HG03108 (cell line): ENCODE measurements around the gene CSNK1A1.
A peak's percentile ranks its signal among the peaks of the same experiment; 100 is the strongest.
"Not testable (repeated sequence)": the region's sequence is repeated elsewhere in the genome, so short reads cannot be mapped to it uniquely, and the experiment has no call there.

ENCODE experiments used
- ATAC-seq: cut with Tn5 transposase; IDR thresholded peaks from one replicate; pipeline ENCODE4 v1.9.1; 2021; ENCODE audit warnings: moderate library complexity; ENCODE audit not compliant: unreplicated experiment

Gene CSNK1A1

DNA sequence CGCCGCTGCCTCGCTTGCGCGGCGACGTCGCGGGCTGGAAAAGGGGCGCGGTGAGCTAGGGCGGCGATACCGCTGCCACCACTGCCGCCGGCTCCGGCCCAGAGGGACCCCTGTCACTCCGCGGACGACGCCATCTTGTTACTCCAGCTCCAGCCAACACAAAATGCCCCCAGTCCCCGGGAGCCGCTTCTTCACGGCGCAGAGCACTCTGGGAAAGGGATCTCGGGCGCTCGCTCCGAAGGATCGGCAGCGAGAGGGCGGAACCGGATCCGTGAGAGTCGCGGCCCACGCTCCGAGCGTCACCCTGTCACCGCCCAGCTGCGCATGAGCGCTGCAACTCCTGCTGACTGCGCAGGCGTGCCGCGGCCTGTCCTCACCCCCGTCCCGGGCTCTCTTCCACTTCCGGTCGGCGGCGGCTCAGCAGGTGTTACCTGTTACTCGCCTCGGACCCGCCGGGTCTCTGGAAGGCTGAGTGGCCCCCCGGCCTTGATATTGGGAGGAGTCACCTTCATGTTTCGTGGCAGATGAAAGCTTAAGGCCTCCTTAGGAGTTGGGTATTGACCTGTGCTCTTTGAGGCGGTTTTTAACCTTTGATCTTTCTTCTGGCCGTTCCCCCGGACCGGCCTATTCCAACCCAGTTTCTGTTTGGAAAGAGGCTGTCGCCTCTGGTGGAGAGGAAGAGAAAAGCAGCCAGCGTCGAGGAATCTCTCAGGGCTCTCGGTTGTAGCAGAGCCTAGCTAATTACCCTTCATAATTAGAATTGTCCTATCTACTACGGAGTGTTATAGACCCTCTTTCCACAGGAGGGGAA lies at the start of gene CSNK1A1:
Gene CSNK1A1, minus strand, starts transcription at position 213 of the 811 bp plus-strand sequence. CDS start 475 bp downstream, outside the sequence.
- peak; percentile 91 for ATAC-seq

DNA sequence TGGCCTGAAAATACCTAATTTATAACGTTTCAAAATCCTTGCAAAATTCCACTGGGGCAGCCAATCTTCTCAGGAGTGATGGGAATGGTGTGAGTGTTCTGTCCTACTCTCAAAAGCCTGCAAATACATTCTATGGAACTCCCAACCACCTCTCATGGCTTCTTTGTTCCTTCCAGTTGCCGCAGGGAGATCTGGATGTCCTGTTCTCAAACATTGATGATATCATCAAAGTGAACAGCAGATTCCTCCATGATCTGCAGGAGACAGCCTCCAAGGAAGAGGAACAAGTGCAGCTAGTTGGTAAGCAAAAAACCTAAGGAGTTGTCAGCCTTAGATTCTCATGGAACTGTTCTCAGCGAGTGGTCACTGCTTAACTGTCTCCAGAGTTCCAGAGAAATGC lies 49.7 kb upstream of the CSNK1A1 start:
- ATAC-seq: no peak

DNA sequence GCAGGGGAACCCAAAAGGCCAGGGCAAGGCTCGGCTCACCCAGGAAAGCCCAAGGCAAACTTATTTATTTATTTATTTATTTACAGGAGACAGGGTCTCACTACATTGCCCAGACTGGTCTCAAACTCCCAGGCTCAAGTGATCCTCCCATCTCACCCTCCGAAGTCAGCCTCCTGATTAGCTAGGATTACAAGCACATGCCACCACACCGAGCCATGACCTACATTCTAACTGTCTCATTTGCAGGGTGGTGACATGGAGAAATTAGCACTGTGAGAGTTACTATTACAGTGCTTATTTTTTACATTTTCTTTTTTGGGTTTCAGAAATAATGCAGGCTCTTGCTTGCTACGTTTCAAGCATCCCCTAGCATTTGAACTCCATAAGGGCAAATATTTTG lies 48.1 kb upstream of the CSNK1A1 start:
- no peak for ATAC-seq

DNA sequence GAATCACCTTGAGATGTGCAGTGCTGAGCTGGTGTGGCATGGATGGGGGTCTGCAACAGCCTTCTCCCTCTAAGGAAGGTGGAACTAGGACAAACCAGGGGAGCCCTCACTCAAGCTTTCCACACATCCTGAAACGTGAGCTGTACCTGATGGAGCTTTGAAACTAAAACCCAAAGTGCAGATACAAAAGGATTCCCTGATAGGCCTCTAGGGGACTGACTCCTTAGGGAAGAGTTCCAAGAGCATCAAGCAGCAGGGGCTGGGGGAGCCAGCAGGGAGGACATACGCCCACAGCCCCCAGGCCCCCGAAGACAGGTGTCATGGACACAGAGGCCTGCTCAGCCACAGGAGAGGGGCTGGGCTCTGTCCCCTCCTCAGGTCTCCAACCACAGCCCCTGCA lies 47.7 kb upstream of the CSNK1A1 start:
- ATAC-seq: no peak

DNA sequence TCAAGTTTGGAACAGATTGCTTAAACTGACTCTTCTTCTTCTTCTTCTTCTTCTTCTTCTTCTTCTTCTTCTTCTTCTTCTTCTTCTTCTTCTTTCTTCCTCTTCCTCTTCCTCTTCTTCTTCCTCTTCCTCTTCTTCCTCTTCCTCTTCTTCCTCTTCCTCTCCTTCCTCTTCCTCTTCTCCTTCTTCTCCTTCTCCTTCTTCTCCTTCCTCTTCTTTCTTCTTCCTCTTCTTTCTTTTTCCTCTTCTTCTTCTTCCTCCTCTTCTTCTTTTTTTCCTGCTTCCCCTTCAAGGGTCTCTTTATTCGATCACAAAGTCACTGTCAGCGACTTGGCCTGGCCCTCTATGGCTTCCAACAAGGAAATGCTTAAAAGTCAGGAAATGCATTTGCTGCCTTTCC lies 47.0 kb upstream of the CSNK1A1 start:
- not testable (repeated sequence) for ATAC-seq

DNA sequence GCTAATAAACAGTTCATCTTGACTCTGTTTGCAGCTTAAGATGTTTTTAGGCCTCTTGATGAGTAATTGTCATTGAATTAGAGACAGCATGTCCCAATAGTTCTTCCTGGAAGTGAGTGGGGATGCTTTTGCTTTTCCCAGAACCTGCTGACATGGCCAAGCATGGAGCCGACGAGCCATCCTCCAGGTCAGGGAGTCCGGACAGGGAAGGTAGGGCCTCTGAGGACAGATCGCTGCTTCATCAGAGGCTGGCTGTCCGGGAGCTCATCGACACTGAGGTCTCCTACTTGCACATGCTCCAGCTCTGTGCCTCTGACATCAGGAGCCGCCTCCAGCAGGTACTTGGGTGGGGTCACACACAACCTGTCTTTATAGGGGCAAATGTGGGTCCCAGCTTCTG lies 46.4 kb upstream of the CSNK1A1 start:
- no peak for ATAC-seq

DNA sequence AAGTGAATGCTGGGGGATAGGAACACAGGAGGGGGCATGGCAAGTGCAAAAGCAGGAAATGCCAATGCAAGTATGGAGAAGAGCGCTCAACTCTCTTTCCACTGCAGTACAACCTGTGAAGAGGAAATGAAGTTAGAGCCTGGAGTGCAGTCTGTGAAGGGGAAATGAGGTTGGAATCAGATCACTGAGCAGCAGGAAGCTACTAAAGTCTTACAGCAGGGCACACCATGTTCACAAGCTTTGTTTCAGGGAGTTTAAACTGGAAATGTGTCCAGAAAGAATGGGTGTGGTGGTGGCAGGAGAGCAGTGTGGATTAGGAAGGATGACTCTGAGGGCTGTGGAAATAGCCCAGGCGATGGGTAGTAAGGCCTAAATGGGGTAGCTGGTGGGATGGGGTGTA lies 45.5 kb upstream of the CSNK1A1 start:
- no peak for ATAC-seq

DNA sequence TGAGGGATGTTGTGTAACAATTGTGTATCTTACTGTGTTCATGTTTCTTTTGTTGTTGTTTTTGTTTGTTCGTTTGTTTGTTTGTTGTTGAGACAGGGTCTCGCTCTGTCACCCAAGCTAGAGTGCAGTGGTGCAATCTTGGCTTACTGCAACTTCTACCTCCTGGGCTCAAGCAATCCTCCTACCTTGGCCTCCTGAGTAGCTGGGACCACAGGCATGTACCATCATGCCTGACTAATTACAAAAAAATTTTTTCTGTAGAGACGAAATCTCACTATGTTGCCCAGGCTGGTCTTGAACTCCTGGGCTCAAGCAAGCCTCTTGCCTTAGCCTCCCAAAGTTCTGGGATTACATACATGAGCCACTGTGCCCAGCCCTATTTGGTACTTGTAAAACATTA lies 43.9 kb upstream of the CSNK1A1 start:
- not testable (repeated sequence) for ATAC-seq

DNA sequence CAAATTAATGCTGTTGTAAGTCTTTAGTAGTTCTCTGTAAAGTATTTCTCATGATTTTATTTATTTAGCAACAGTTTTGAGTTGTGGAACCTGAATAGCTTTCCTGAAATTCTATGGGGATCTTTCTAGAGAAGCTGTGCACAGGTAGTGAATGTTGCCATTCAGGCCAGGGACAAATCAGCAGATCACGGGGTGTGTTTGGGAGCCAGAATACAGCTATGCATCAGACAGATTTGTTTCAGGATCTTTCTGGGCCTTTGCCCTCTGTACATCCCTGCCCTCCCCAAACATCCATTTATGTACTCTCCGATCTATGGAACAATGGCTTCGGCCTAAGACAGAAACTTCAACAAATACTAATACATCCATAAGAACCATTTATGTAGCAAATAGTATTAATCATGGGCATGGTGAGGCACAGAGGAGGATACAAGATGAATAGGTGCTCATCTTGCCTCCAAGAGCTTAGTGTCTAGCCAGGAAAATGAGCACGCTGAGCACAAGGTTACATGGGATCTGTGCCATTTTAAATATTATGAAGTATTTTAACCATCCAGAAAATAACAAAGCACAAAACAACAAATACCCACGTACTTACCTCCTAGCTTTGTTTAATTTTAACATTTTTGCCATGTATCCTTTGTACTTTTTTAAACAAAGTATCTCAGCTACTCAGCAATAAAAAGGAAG lies 43.1 kb upstream of the CSNK1A1 start:
- no peak for ATAC-seq

DNA sequence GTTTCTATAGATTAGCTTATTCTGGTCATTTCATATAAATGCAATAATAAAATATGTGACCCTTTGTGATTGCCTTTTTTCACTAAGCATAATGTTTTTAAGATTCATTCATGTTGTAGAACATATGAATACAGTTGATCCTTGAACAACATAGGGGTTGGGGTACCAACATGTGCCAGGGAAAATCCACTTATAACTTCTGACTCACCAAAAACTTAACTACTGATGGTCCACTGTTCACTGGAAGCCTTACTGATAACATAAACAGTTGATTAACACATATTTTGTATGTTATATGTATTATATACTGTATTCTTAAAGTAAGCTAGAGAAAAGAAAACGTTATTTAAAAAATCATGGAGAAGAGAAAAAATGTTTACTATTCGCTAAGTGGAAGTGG lies 42.1 kb upstream of the CSNK1A1 start:
- ATAC-seq: no peak

DNA sequence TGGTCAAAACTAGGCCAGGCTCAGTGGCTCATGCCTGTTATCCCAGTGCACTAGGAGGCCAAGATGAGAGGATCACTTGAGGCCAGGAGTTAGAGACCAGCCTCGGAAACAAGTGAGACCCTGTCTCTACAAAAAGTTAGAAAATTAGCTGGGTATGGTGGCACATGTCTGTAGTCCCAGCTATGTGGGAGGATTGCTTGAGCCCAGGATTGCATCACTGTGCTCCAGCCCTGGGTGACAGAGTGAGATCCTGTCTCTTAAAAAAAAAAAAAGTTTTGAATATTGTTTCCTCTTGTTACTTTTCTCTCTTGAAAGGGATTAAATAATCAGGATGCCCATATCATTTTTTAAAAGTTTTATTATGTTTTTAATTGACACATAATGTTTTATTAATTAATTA lies 37.7 kb upstream of the CSNK1A1 start:
- ATAC-seq: no peak

DNA sequence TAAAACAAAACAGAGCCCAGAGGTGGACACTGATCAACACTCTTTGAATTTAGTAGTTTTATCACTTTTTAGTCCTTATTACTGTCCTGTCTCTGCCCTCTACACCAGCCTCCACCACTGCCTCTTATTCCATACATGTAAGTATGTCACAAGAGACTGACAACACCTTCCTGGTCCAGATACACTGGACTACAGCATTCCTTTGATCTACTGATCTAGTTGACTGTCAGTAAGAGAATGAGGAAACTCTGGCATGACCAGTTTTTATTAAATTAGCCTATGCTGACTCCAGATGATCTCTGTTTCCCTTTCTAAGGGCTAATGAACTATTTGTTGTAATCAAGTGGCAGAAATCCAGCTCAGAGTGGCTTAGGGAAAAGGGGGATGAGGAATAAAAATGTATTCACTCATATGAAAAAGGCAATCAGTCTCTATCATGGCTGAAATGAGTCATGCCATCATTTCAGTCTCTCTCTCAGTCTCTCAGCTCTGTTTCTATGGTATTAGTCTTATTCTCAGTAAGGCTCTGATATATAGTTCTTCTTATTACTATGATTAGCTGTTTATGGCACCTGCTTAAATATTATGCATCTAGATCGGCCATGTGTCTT lies 35.6 kb upstream of the CSNK1A1 start:
- ATAC-seq: no peak

DNA sequence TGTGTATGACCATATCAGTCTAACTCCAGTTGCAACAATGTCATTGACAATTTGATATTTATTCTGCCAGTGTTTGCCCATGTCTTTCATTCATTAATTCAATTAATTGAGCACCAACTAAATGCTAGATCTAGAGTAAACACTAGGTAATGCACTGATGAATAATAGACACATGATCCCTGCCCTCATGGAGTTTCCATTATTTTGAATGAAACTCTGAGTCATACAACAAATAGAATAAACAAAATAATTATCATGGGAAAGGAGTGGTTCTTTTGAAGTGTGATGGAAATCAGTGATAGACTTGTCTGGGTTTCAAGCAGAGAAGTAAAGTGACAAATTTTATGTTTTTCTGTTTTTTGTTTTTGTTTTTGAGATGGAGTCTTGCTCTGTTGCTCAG lies 34.7 kb upstream of the CSNK1A1 start:
- ATAC-seq: no peak

DNA sequence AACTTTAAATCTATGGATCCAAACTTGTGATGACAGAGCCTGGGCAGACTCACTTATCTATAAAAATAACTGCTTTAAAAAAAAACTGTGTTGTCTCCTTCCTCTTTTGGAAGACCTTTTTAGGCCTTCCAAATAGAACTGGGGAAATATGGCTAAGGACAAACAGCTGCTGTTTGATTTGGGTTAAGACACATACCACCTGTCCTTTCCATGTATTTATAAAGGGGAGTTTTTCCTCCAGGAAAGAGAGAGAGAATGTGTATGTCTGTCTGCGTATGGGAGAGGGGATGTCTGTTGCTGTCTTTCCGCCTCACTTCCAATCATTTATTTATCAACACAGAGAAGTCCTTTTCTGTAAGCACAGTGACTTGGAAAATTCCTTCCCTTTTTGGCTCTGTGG lies 32.9 kb upstream of the CSNK1A1 start:
- no peak for ATAC-seq

DNA sequence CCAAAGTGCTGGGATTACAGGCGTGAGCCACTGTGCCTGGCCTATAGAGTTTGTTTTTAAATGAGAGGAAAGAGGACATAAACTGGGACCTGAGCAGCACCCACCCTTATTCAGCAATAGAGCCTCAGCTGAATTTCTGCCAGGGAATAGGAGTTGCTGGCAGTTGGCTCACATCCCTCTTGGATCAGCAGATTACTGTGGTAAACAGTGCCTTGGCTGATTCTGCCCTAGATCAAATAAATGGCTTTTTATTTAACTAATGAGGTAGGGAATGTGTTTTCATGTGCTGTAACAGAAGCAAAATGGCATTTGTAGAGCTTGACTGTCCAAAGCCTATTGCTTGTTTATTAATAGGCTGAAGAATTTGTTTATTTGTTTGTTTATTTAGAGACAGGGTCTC lies 32.2 kb upstream of the CSNK1A1 start:
- no peak for ATAC-seq

DNA sequence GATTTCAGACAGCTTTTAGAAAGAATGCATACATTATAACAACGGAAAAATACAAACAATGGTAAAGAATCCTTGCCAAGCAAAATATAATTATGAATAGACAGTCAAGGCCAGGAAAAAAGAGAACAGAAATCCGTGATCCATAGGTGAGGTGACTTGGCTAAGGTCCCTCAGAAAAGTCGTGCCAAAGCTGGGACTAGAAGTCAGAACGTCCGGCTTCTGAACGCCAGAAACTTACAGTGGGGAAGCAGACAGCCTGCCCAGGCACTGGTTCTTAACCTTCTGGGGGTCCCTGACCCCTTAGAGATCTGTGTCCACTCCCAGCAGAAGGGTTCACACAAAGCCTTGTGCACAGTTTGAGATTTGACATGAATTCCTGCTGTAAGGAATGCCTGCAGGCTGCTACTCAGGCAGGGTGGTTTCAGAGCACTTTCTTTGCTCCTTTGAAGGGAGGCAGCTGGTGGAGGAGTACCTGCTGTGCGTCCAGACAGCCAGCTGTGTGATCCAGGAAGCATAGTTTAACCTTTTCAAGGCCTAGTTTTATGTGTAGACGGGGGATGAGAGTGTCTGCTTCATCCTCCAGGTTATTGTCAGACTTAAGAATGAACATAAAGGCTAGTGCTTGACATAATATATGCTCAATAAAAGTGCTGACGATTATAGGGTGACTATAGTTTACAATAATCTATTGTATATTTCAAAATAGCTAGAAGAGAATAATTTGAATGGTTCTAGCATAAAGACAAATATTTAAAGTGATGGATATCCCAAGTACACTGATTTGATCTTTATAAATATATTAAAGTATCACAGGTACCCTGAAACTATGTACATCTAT lies 30.9 kb upstream of the CSNK1A1 start:
- no peak for ATAC-seq

DNA sequence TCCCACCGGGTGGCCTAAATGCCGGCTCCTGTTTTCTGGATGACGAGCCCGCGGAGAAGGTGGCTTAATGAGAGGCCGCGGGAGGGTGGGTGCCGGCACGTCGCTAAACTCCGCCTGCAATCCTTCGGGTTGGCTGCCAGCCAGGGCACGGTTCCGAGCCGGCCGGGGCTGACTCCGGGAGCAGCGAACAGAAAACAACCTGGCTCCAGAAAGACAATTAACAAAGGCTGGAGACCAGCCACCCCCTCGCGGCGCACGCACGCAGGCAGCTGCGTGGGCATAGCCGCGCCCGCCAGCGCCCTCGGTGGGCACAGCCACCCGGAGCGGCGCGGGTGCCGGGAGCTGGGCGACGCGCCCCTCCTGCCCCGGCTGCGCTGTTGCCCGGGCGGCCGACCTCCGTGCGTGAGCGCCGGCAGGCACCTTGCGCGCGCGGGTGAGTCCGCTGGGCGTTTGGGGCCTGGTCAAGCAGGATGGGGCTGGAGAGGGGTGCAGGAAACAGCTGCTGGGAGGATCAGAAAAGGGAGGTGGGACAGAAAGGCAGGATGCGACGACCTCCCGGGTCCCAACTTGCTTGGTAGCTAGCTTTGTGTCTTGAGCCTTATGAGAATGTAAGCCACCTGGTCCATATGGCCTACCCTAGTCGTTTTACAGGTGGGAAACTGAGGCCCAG lies 30.1 kb upstream of the CSNK1A1 start, which contains the start of gene ARHGEF37:
Gene ARHGEF37, plus strand, starts transcription at position 307 of the 670 bp plus-strand sequence. CDS start 16,272 bp downstream, outside the sequence.
- no peak for ATAC-seq

DNA sequence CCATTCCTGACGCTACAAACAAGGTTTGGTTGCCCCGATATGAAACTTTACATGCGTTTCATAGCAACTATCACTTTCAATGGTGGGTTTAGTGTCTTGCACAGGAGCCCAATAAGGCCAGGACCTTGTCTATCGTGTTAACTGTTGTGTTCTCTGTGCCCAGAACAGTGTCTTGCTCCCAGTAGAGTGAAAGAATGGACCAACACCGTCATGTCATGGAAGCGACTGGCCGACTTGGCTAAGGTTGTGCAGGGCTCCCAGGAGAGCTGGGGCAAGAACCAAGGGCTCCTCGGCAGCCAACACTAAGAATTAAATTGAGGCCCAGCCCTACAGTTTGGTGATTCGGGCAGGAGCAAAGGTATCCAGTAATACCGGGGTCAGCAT lies 29.6 kb upstream of the CSNK1A1 start:
- no peak for ATAC-seq

DNA sequence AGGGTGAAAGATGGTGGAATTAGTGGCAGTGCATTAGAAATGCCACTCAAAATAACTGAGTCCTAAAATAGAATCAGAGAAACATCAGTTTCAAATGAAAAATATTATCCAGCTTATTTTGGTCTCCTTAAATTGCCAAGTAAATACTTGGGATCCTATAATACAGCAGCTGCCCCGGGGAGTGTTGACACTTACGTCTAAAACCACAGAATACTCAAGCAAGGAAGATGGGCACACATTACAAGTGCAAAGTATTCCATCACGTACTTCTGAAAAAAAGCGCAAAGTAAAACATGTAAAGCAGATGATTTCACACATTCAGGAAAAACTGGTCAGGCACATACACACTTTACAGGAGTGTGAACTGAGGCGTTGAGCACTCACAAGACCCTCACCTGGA lies 27.7 kb upstream of the CSNK1A1 start:
- no peak for ATAC-seq

DNA sequence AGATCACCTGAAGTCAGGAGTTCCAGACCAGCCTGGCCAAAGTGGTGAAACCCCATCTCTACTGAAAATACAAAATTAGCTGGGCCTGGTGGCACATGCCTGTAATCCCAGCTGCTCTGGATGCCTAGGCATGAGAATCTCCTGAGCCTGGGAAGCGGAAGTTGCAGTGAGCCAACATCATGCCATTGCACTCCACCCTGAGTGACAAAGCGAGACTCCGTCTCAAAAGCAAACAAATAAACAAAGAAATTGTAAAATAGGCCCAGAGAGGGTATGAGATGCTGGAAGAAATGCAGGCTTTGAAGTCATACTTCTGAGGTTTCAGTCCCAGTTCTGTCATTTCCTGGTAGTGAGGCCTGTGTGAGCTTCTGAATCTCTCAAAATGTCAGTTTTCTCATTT lies 24.8 kb upstream of the CSNK1A1 start:
- ATAC-seq: no peak

DNA sequence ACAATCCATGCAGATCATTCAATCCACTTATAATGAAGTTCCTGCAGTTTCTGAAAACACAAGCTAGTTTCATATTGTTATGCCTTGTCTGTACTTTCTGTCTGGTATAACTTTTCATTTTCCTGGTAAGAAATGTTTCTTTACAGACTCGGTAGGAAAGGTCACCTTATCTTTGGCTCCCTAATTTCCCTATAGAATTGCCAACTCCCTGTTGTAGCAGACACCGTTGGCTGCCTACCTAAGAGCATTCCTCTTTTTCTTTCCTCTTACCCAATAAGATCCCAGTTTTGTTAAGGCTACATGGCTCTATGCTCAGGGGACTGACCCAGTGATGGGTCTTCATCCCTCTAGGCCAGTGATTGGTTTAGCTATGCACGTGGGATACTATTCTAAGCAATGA lies 23.9 kb upstream of the CSNK1A1 start:
- no peak for ATAC-seq
